ENCODE data around the gene PIGQ.

Gene PIGQ

GRCh38 chr16:534856-535445, 34.8 kb upstream of the PIGQ start:
- DNase-seq (ENCODE audit: low read depth): no peak
- TF ChIP-seq, protein P1, sequence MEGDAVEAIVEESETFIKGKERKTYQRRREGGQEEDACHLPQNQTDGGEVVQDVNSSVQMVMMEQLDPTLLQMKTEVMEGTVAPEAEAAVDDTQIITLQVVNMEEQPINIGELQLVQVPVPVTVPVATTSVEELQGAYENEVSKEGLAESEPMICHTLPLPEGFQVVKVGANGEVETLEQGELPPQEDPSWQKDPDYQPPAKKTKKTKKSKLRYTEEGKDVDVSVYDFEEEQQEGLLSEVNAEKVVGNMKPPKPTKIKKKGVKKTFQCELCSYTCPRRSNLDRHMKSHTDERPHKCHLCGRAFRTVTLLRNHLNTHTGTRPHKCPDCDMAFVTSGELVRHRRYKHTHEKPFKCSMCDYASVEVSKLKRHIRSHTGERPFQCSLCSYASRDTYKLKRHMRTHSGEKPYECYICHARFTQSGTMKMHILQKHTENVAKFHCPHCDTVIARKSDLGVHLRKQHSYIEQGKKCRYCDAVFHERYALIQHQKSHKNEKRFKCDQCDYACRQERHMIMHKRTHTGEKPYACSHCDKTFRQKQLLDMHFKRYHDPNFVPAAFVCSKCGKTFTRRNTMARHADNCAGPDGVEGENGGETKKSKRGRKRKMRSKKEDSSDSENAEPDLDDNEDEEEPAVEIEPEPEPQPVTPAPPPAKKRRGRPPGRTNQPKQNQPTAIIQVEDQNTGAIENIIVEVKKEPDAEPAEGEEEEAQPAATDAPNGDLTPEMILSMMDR (IDR thresholded peaks at IDR 0.05; ENCODE audit: control insufficient read depth, extremely low read depth, insufficient read depth): no peak

DNA sequence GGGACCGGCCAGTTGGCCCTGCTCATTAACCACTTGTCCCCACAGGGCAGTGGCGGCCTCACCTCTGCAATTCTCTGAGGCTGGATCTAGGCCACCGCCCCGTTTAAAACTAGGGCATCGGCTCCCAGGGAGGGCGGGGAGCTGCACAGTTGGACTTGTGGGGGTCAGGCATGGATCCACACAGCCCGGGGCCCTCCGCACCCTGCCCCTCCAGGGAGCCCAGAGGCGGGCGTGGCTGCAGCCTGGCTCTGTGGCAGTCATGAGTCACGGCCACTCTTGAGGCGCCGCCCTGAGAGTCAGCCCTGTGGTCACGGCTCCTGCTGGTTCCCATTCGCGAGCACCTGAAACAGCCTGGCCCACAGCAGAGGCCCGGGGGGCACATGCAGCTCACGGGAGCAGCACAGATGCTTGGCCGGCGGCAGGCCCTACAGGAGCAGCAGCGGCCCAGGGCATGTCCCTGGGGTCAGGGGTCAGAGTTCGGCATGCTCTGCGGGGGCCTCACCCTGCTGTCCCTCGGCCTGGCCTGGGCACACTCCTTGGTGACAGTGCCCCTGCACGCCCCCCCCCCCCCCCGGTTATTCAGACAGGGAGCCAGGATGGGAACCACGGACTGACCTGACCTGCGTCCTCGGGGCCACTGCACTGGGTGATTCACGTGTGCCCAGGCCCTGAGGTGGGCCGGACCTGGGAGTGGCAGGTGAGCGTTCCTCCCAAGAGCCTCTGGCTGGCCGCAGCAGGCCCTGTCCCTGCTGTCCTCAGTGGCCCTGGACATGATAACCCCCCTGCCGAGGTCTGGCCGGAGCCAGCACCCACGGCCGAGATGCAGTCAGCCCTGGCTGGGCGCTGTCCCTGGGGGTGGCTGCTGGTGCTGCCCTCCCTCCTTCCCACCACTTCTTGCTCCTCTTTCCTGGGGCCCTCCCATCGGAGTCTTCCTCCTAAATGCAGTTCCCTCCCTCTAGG, 34.0 kb upstream of the PIGQ start:
- TF ChIP-seq, protein P1 (IDR thresholded peaks at IDR 0.05; ENCODE audit: control insufficient read depth, extremely low read depth, insufficient read depth): no peak
- DNase-seq (ENCODE audit: low read depth): no peak
- no peak overlapping the region for H3K4me3 ChIP-seq (ENCODE audit: low read depth, low read length)

More at GRCh38 chr16:534856-535445, 34.8 kb upstream of the PIGQ start:
- no peak overlapping the region for H3K4me3 ChIP-seq (ENCODE audit: low read depth, low read length)

DNA sequence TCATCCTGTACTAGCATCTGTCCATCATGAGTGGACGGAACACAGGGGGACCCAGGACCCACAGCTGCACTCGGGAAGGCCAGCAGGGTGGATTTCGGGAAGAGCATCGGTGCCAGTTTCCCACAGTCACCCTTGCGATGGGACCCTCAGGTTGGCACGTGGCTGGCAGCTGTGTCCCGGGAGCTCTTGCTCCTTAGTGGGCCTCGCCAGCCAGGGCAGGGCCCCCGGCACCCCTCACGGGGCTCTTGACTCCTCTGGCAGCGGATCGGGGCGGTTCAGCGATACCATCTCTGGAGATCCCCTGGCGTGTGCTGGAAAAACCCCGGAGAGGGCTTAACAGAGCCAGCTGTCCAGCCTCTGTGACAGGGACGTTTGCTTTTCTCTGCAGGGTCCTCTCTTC, 33.0 kb upstream of the PIGQ start:
- H3K4me3 ChIP-seq (ENCODE audit: low read depth, low read length): no peak overlapping the region
- DNase-seq (ENCODE audit: low read depth): no peak
- TF ChIP-seq, protein P1 (IDR thresholded peaks at IDR 0.05; ENCODE audit: control insufficient read depth, extremely low read depth, insufficient read depth): no peak

DNA sequence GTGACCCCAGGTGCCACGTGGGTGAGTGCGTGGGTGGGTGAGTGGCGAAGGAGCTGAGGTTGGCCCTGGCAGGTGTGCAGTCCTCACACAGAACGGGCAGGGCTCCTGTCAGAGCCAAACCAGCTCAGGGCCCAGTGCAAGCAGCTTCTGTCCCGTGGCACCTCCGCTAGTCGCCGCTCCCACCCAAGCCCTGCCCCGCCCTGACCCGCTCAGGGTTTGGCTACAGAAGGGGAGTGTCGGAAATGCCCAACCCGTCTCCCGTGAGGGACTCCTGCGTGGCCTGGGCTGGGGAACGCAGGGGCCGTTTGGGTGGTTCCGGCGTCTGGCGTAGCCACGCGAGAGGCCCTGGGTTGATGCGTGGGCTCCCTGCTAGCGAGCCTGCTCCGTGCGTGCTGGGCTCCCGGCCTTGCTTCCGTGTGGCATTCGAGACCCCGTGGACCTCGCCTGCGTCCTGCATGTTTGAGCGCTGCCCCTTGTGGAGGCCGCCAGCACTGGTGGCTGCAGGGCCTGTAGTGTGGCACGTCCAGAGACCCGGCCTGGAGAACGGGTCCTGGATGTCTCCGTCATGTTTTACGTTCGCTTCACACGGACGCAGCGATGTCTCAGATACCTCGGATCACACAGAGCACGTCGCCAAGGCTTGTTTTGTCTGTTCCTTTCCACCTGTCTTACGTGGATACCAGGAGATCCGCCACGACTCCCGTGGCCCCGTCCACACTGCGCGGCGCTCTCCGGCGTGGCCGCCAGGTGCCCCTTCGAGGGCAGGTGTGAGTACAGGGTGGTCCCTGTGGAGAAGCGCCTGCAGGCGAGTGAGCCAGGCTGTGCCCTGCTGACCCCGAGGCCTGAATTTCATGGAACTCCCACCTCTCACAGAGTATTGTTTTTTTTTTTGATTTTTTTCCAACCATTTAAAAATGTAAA, 32.1 kb upstream of the PIGQ start:
- H3K4me3 ChIP-seq (ENCODE audit: low read depth, low read length): no peak overlapping the region
- TF ChIP-seq, protein P1 (IDR thresholded peaks at IDR 0.05; ENCODE audit: control insufficient read depth, extremely low read depth, insufficient read depth): no peak
- DNase-seq (ENCODE audit: low read depth): no peak

DNA sequence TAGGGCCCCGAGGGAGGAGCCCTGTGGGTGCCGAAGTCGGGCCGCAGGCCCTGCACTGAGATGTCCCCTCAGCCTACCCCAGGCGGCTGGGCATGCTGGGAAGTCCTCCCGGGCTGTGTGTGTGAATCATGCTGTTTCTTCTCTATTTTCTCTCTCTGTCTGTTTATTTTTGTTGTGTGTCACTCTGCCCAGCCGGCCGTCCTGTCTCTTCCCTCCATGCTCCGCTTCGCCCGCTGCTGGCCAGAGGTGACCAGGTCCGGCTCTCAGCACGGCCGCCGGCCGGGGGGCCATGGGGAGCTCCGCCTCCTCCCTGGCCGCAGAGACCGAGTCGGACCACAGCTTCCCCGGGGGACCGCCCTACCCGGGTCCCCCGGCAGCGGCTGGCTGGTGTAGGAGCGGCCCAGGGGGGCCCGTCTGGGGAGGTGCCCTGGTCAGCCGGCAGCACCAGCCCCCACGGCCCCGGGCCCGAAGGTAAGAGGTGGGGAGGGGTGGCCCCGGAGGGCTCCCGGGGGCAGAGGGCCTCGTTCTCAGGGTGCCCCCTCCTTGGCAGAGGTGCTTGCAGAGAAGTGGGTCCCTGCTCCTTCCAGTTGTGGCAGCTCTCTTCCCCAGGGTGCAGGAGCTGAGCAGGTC, 29.8 kb upstream of the PIGQ start:
- TF ChIP-seq, protein P1 (IDR thresholded peaks at IDR 0.05; ENCODE audit: control insufficient read depth, extremely low read depth, insufficient read depth): no peak
- DNase-seq (ENCODE audit: low read depth): no peak

GRCh38 chr16:540645-541340, 29.0 kb upstream of the PIGQ start:
- no peak for DNase-seq (ENCODE audit: low read depth)
- TF ChIP-seq, protein P1 (IDR thresholded peaks at IDR 0.05; ENCODE audit: control insufficient read depth, extremely low read depth, insufficient read depth): no peak
- H3K4me3 ChIP-seq (ENCODE audit: low read depth, low read length): no peak overlapping the region

More for the DNA sequence above, 29.8 kb upstream of the PIGQ start:
- H3K4me3 ChIP-seq (ENCODE audit: low read depth, low read length): no peak overlapping the region

Data from LNCaP clone FGC (cell line).